ENCODE data around the gene UBE2H. TPM values are rescaled to one million over a fixed set of nuclear protein-coding genes. Genes with fewer than 3 reads are reported as not detected.

Gene UBE2H
- total and polyA plus RNA-seq, 10 of the 15 experiments (the other 5 are each of a cell fraction or from before 2014, with no cell fraction given), result 15.6 to 75.5 (median 32.8) TPM

- H3K36me3 ChIP-seq (ENCODE audit: control insufficient read depth in 2 of 2, insufficient read depth in 2 of 2, low read length in 1 of 2), result peaks cover 0 to 3% of the 10 kb centered on the region in 2 experiments; a peak in 3 of 4 replicates
- ChIA-PET CTCF (interaction anchor here (0.8 kb wide), 1 partner anchor 18 kb away, joined by 3 read pairs; no protein-coding TSS in a partner anchor), RAD21 (ENCODE audit: unreplicated experiment) (interaction anchor here (0.8 to 1.2 kb wide), 3 partner anchors 34 to 491 kb away, joined by 3 to 4 read pairs (median 3); no protein-coding TSS in a partner anchor), SMC1A (ENCODE audit: uncharacterized antibody, unreplicated experiment) (interaction anchor here (0.7 to 1.5 kb wide), 9 partner anchors 8 to 155 kb away, joined by 3 to 6 read pairs (median 3); no protein-coding TSS in a partner anchor), POLR2A (interaction anchor here (0.7 kb wide), 1 partner anchor 92 kb away, joined by 5 read pairs; no protein-coding TSS in a partner anchor)
- peaks cover 39% of the 10 kb centered on the region for H3K4me1 ChIP-seq (ENCODE audit: control insufficient read depth, insufficient read depth, low read length)
- intact Hi-C loops (cut with micrococcal nuclease; ENCODE audit: unreplicated experiment), result no loop called here
- H3K4me3 ChIP-seq, result peak overlapping the region; percentile 17; the same call in 1 of the 2 replicates
- BruUV-seq (replicated peaks), result no TSS peak
- H3K4me2 ChIP-seq (ENCODE audit: control insufficient read depth, insufficient read depth), result peak overlapping the region; percentile 51
- H3K9ac ChIP-seq (ENCODE audit: control insufficient read depth, insufficient read depth, low read length), result no peak overlapping the region
- H3K9me3 ChIP-seq (replicated peaks; ENCODE audit: control insufficient read depth, insufficient read depth, low read length), result no peaks in the 10 kb centered on the region
- DNase-seq (ENCODE audit: low read depth, low spot score) (peak; percentile 25), ATAC-seq (peak; percentile 71), FAIRE-seq (peak; percentile 74)
- H3K79me2 ChIP-seq (ENCODE audit: control insufficient read depth, insufficient read depth, low read length), result peaks cover 17% of the 10 kb centered on the region
- H3K27ac ChIP-seq (ENCODE audit: control insufficient read depth, insufficient read depth), result peak overlapping the region; percentile 8; the same call in 1 of the 2 replicates
- H3K27me3 ChIP-seq (replicated peaks in 1 of 2; ENCODE audit: control insufficient read depth in 2 of 2, insufficient read depth in 2 of 2, low read length in 1 of 2), result no peaks in the 10 kb centered on the region
- H4K20me1 ChIP-seq (ENCODE audit: control insufficient read depth, insufficient read depth), result no peaks in the 10 kb centered on the region
- in situ Hi-C loops (cut with MboI), result no loop called here
- WGBS (ENCODE audit: insufficient coverage, insufficient replicate concordance, low lambda C conversion rate, missing lambda C conversion rate), result 2% methylated on average over 2 of the region's 2 CpGs
- no peak overlapping the region for H2AFZ ChIP-seq (ENCODE audit: control insufficient read depth, low read depth, low read length)
- TF ChIP-seq CREM (IDR thresholded peaks at IDR 0.05; ENCODE audit: low read depth) (peak; percentile 52; the same call in 1 of the 2 replicates), EED (IDR thresholded peaks at IDR 0.05; ENCODE audit: low read depth) (peak; percentile 46; the same call in 1 of the 2 replicates), USF1 (IDR thresholded peaks at IDR 0.05; ENCODE audit: borderline replicate concordance, extremely low read length, insufficient read depth, low read depth, low read length) (no peak), TCF12 (IDR thresholded peaks at IDR 0.05; ENCODE audit: low read depth, low read length) (no peak), CBX5 (IDR thresholded peaks at IDR 0.05; ENCODE audit: low read depth) (no peak), JUNB (IDR thresholded peaks at IDR 0.05) (peak; percentile 38), WRNIP1 (IDR thresholded peaks at IDR 0.05; ENCODE audit: borderline replicate concordance, low read depth, low read length) (no peak), YBX1 (IDR thresholded peaks at IDR 0.05) (no peak), PRDM15 (CRISPR knock-in tag; IDR thresholded peaks at IDR 0.05) (no peak), ZNF384 (IDR thresholded peaks at IDR 0.05; ENCODE audit: borderline replicate concordance, low read depth, low read length) (no peak), NFIC (IDR thresholded peaks at IDR 0.05; ENCODE audit: low read depth, low read length) (peak; percentile 29; the same call in 1 of the 2 replicates), E4F1 (IDR thresholded peaks at IDR 0.05; ENCODE audit: borderline replicate concordance, partially characterized antibody) (no peak), IKZF2 (IDR thresholded peaks at IDR 0.05) (peak in 1 of 2 experiments; percentile 34; a peak in 1 of 4 replicates), CBFB (IDR thresholded peaks at IDR 0.05; ENCODE audit: low read depth) (0 out of 2 replicates have a peak, but pooled peaks have one; percentile 35), ATF7 (IDR thresholded peaks at IDR 0.05; ENCODE audit: low read depth) (no peak), RUNX3 (IDR thresholded peaks at IDR 0.05; ENCODE audit: low read length) (peak; percentile 85)
Measured at GRCh38 chr7:129859183-129859582, 93.6 kb downstream of the UBE2H start.

Data from GM12878 (cell line).